HepG2 (cell line): ENCODE results near the gene ITGA7. TPM values are rescaled to one million over a fixed set of nuclear protein-coding genes. Genes with fewer than 3 reads are reported as not detected.

Experiments used
- ATAC-seq: fragments of 200-7000 bp; cut with Tn5 transposase; 3 replicates; pipeline ENCODE4 v1.9.1; 2020; ENCODE audit warnings: mild to moderate bottlenecking, moderate library complexity
- BruUV-seq: library from RNA; stranded (reverse); fragments of 400-500 nt; replicated peaks from 2 replicates; lab custom pipeline; 2021; lab: Mats Ljungman, UMichigan
- CTCF ChIA-PET: fragments of 300-600 bp; formaldehyde crosslinking; extraction: SDS; loops from one replicate; lab custom pipeline; 2021; ENCODE audit warnings: low total read pairs, inconsistent platforms, low intra/inter-chr PET ratio; lab: Yijun Ruan, JAX
- POLR2A ChIA-PET: fragments of 350-600 bp; sonication (Branson Sonifier 250); formaldehyde crosslinking; loops from one replicate; lab custom pipeline; 2020; ENCODE audit warnings: antibody characterized with exemption, inconsistent platforms; lab: Yijun Ruan, JAX
- DNase-seq: peaks from one replicate; pipeline ENCODE4 v3.0.0-alpha.2; 2015; ENCODE audit warnings: low spot score
- FAIRE-seq: peaks from 3 replicates; lab custom pipeline; 2011; peaks lifted over from hg19 to GRCh38; lab: Jason Lieb, UNC
- H2AFZ ChIP-seq: one replicate; pipeline ENCODE4 v1.6.1; 2011; ENCODE audit warnings: low read length, inconsistent platforms
- H3K27ac ChIP-seq: fragments of 300-600 bp; 3 replicates; pipeline ENCODE4 v1.8.0; 2011; ENCODE audit warnings: mixed run types, mild to moderate bottlenecking, mixed read lengths, low read length, inconsistent platforms; ENCODE audit not compliant: insufficient read depth; ENCODE audit errors: extremely low read length
- H3K27me3 ChIP-seq, 2 experiments: fragments of 200-600 bp in 1 of 2; 2 replicates in 1 of 2; 3 replicates in 1 of 2; pipeline versions ENCODE4 v1.6.0 to v1.8.0; 2011; ENCODE audit warnings: low read length in 2 of 2, mild to moderate bottlenecking in 2 of 2, moderate library complexity in 2 of 2, inconsistent platforms in 1 of 2; ENCODE audit not compliant: insufficient read depth in 2 of 2, control insufficient read depth in 1 of 2
- H3K36me3 ChIP-seq, 2 experiments: fragments of 200-600 bp in 1 of 2; replicated peaks in 1 of 2; 2 replicates in 1 of 2; 3 replicates in 1 of 2; pipeline versions ENCODE4 v1.5.1 to v1.8.0; 2011; ENCODE audit warnings: low read length in 2 of 2, inconsistent platforms in 1 of 2; ENCODE audit not compliant: insufficient read depth in 2 of 2, control insufficient read depth in 1 of 2
- H3K4me1 ChIP-seq: 2 replicates; pipeline ENCODE4 v1.5.1; 2012; ENCODE audit warnings: low read length, inconsistent platforms; ENCODE audit not compliant: insufficient read depth
- H3K4me2 ChIP-seq: 2 replicates; pipeline ENCODE4 v1.6.0; 2011; ENCODE audit warnings: low read depth, low read length, inconsistent platforms
- H3K4me3 ChIP-seq, 3 experiments: fragments of 200-600 bp in 1 of 3; sonication (generic), shearing (Covaris generic) in 1 of 3; replicated peaks in 1 of 3; 2 replicates each; pipeline ENCODE4 v1.5.1; 2011 to 2016; ENCODE audit warnings: low read length in 3 of 3, inconsistent platforms in 2 of 3, low read depth in 2 of 3, mild to moderate bottlenecking in 2 of 3, control low read depth in 1 of 3, mixed read lengths in 1 of 3; ENCODE audit not compliant: insufficient read depth in 1 of 3
- H3K79me2 ChIP-seq: one replicate; pipeline ENCODE4 v1.6.1; 2011; ENCODE audit warnings: low read length, inconsistent platforms; ENCODE audit not compliant: insufficient read depth
- H3K9ac ChIP-seq: 2 replicates; pipeline ENCODE4 v1.6.0; 2011; ENCODE audit warnings: mild to moderate bottlenecking, low read depth, low read length, inconsistent platforms; ENCODE audit not compliant: insufficient read depth
- H3K9me3 ChIP-seq: 2 replicates; pipeline ENCODE4 v1.5.1; 2012; ENCODE audit warnings: mild to moderate bottlenecking, low read length
- H4K20me1 ChIP-seq: 2 replicates; pipeline ENCODE4 v1.6.0; 2011; ENCODE audit warnings: inconsistent platforms, mild to moderate bottlenecking, low read length, moderate library complexity; ENCODE audit not compliant: insufficient read depth
- FUBP1 ChIP-seq: sonication (generic); formaldehyde crosslinking; IDR thresholded peaks from 2 replicates; pipeline ENCODE4 v1.5.1; 2020; ENCODE audit warnings: missing genetic modification reagents, mild to moderate bottlenecking, borderline replicate concordance
- GLMP ChIP-seq: sonication (generic); formaldehyde crosslinking; IDR thresholded peaks from 2 replicates; pipeline ENCODE4 v1.9.0; 2021; ENCODE audit warnings: missing genetic modification reagents, mild to moderate bottlenecking, borderline replicate concordance
- HMGA1 ChIP-seq: sonication (generic); formaldehyde crosslinking; conservative IDR thresholded peaks from 2 replicates; pipeline ENCODE4 v1.4.0; 2020; ENCODE audit warnings: missing genetic modification reagents
- IKZF4 ChIP-seq: sonication (generic); formaldehyde crosslinking; IDR thresholded peaks from 2 replicates; pipeline ENCODE4 v1.5.1; 2020; ENCODE audit warnings: borderline replicate concordance, mild to moderate bottlenecking, low read depth, missing genetic modification reagents; ENCODE audit errors: not compliant biosample characterization
- IRX3 ChIP-seq: sonication (generic); formaldehyde crosslinking; IDR thresholded peaks from 2 replicates; pipeline ENCODE4 v1.8.1; 2023; ENCODE audit warnings: mild to moderate bottlenecking, low read depth, missing genetic modification reagents, borderline replicate concordance
- ISL2 ChIP-seq: sonication (generic); formaldehyde crosslinking; IDR thresholded peaks from 2 replicates; pipeline ENCODE4 v1.5.0; 2020; ENCODE audit warnings: missing genetic modification reagents
- PPARG ChIP-seq: conservative IDR thresholded peaks from 2 replicates; pipeline ENCODE4 v1.6.1; 2016; ENCODE audit warnings: missing biosample characterization, missing genetic modification reagents
- RXRB ChIP-seq: IDR thresholded peaks from 2 replicates; pipeline ENCODE4 v1.6.1; 2016; ENCODE audit warnings: borderline replicate concordance, missing genetic modification reagents, missing compliant biosample characterization
- SMAD9 ChIP-seq: sonication (generic); formaldehyde crosslinking; IDR thresholded peaks from 2 replicates; pipeline ENCODE4 v1.5.1; 2020; ENCODE audit warnings: mild to moderate bottlenecking, missing genetic modification reagents
- SP5 ChIP-seq: IDR thresholded peaks from 2 replicates; pipeline ENCODE4 v1.6.1; 2016; ENCODE audit warnings: low read depth, borderline replicate concordance
- TAF15 ChIP-seq: fragments of 200-400 bp; formaldehyde crosslinking; IDR thresholded peaks from one replicate; pipeline ENCODE4 v1.6.1; 2018; ENCODE audit warnings: mild to moderate bottlenecking, low read depth, low read length; ENCODE audit not compliant: poor library complexity, severe bottlenecking
- YY1 ChIP-seq: IDR thresholded peaks from 2 replicates; pipeline ENCODE4 v1.6.1; 2011; ENCODE audit warnings: low read length, low read depth, moderate library complexity, mild to moderate bottlenecking; ENCODE audit not compliant: insufficient read depth, insufficient replicate concordance
- ZKSCAN1 ChIP-seq: fragments of 150-350 bp; IDR thresholded peaks from 2 replicates; pipeline ENCODE4 v1.6.1; 2014; ENCODE audit warnings: low read length
- ZNF253 ChIP-seq: sonication (generic); formaldehyde crosslinking; IDR thresholded peaks from 2 replicates; pipeline ENCODE4 v1.8.0; 2022; ENCODE audit warnings: mild to moderate bottlenecking, missing genetic modification reagents, borderline replicate concordance
- ZNF292 ChIP-seq: sonication (generic); formaldehyde crosslinking; IDR thresholded peaks from 2 replicates; pipeline ENCODE4 v1.8.1; 2022; ENCODE audit warnings: mild to moderate bottlenecking, low read depth, missing genetic modification reagents, borderline replicate concordance
- ZNF558 ChIP-seq: sonication (generic); formaldehyde crosslinking; IDR thresholded peaks from 2 replicates; pipeline ENCODE4 v1.9.0; 2022; ENCODE audit warnings: mild to moderate bottlenecking, missing genetic modification reagents, borderline replicate concordance
- ZNF564 ChIP-seq: sonication (generic); formaldehyde crosslinking; IDR thresholded peaks from 2 replicates; pipeline ENCODE4 v1.8.1; 2023; ENCODE audit warnings: mild to moderate bottlenecking, missing genetic modification reagents
- ZNF788 ChIP-seq: sonication (generic); formaldehyde crosslinking; IDR thresholded peaks from 2 replicates; pipeline ENCODE4 v1.5.0; 2020; ENCODE audit warnings: mild to moderate bottlenecking, missing genetic modification reagents, borderline replicate concordance
- ZNF83 ChIP-seq: sonication (generic); formaldehyde crosslinking; IDR thresholded peaks from 2 replicates; pipeline ENCODE4 v1.4.0; 2020; ENCODE audit warnings: missing genetic modification reagents, mild to moderate bottlenecking, borderline replicate concordance
- ZNF839 ChIP-seq: sonication (generic); formaldehyde crosslinking; IDR thresholded peaks from 2 replicates; pipeline ENCODE4 v1.4.0; 2020; ENCODE audit warnings: missing genetic modification reagents, mild to moderate bottlenecking, borderline replicate concordance
- ZNF878 ChIP-seq: sonication (generic); formaldehyde crosslinking; IDR thresholded peaks from 2 replicates; pipeline ENCODE4 v1.8.1; 2023; ENCODE audit warnings: mild to moderate bottlenecking, missing genetic modification reagents, moderate library complexity
- WGBS: methylation state at CpG from one replicate; pipeline ENCODE4 v1.1.6; 2017; ENCODE audit warnings: low lambda C conversion rate; 5-methylcytosine and 5-hydroxymethylcytosine counted together
- in situ Hi-C: cut with HindIII; loops from 2 replicates; pipeline ENCODE4 v1.10.0; 2017; ENCODE audit warnings: low pct_unique_long_range_greater_than_20kb; ENCODE audit not compliant: extremely low pct_ligation_motif_present
- intact Hi-C: fragments of 100-400 bp; cut with micrococcal nuclease; formaldehyde crosslinking; loops from one replicate; pipeline ENCODE4 v1.10.0; 2022; ENCODE audit not compliant: unreplicated experiment
- polyA plus RNA-seq, 8 experiments: library from polyadenylated mRNA; depleted of rRNA in 3 of 8; stranded (reverse) in 7 of 8; unstranded in 1 of 8; fragments of >200 nt; fragmentation: Illumina TruSeq in 4 of 8; extraction: Trizol in 4 of 8; gene quantifications; 2 replicates each; pipeline versions ENCODE4 v1.2.1 to v1.2.3, GENCODE V29; 2011 to 2016; ENCODE audit warnings: low read depth in 4 of 8, missing spikeins in 1 of 8, mixed read lengths in 1 of 8; ENCODE audit not compliant: insufficient read depth in 1 of 8
- total RNA-seq, 5 experiments: library from RNA; depleted of rRNA; stranded (reverse); fragments of >200 nt; fragmentation: Illumina TruSeq; extraction: Trizol; gene quantifications; 2 replicates each; pipeline ENCODE4 v1.2.3, GENCODE V29; 2016; ENCODE audit warnings: low read depth in 1 of 5

The ITGA7 gene
- total and polyA plus RNA-seq, 2 of the 13 experiments (the other 11 are each of a cell fraction or from before 2014, with no cell fraction given), result 0.65 to 0.75 TPM

GRCh38 chr12:55707841-55708694 is at the start of gene ITGA7 (continued):
- TF ChIP-seq ZNF292 (CRISPR knock-in tag) (no peak), ZKSCAN1 (no peak), RXRB (CRISPR knock-in tag) (no peak), PPARG (no peak)

GRCh38 chr12:55755246-55755645 is 47.5 kb upstream of the ITGA7 start:
- Histone ChIP-seq H3K27ac (no peak overlapping the region), H3K36me3 (peaks cover 24 to 80% of the 10 kb centered on the region in 2 experiments), H3K9ac (no peak overlapping the region), H3K4me3 (no peak overlapping the region), H3K79me2 (no peaks in the 10 kb centered on the region), H3K4me1 (no peaks in the 10 kb centered on the region), H4K20me1 (no peaks in the 10 kb centered on the region), H3K27me3 (no peaks in the 10 kb centered on the region), H3K4me2 (no peak overlapping the region), H3K9me3 (no peaks in the 10 kb centered on the region), H2AFZ (no peak overlapping the region)
- in situ Hi-C loops, result no loop called here
- intact Hi-C loops, result no loop called here
- ChIA-PET POLR2A (no interaction called here), CTCF (no interaction called here)
- BruUV-seq, result no TSS peak
- FAIRE-seq (no peak), ATAC-seq (no peak), DNase-seq (no peak)
- WGBS, result 88% methylated on average over 2 of the region's 2 CpGs
- TF ChIP-seq HMGA1, result no peak
- TF ChIP-seq YY1, result no peak
- no peak for TF ChIP-seq ZNF564 (CRISPR knock-in tag)
- no peak for TF ChIP-seq ZNF839 (CRISPR knock-in tag)
- TF ChIP-seq ISL2, result no peak
- TF ChIP-seq TAF15, result no peak
- no peak for TF ChIP-seq ZNF253 (CRISPR knock-in tag)
- TF ChIP-seq IRX3 (CRISPR knock-in tag), result no peak
- no peak for TF ChIP-seq IKZF4 (CRISPR knock-in tag)
- TF ChIP-seq ZNF788 (CRISPR knock-in tag), result no peak
- TF ChIP-seq ZNF83, result no peak
- TF ChIP-seq SMAD9, result no peak
- no peak for TF ChIP-seq ZNF878 (CRISPR knock-in tag)
- TF ChIP-seq ZNF558 (CRISPR knock-in tag), result no peak
- TF ChIP-seq SP5, result no peak
- no peak for TF ChIP-seq GLMP (CRISPR knock-in tag)
- TF ChIP-seq FUBP1 (CRISPR knock-in tag), result no peak
